Keratinocyte (primary cell): Measurements from ENCODE around the gene PCYT1B. TPM values are rescaled to one million over a fixed set of nuclear protein-coding genes. Genes with fewer than 3 reads are reported as not detected.

Source experiments
- DNase-seq: peaks from one replicate; pipeline ENCODE4 v3.0.0-alpha.2; 2011; ENCODE audit warnings: low read depth, missing footprints, low spot score
- FAIRE-seq: peaks from 2 replicates; lab custom pipeline; 2011; peaks lifted over from hg19 to GRCh38; lab: Jason Lieb, UNC
- H2AFZ ChIP-seq: 2 replicates; pipeline ENCODE4 v1.6.0; 2012; ENCODE audit warnings: low read length, control low read depth, inconsistent platforms; ENCODE audit not compliant: control insufficient read depth
- H3K27ac ChIP-seq: 2 replicates; pipeline ENCODE4 v1.5.1; 2011; ENCODE audit warnings: low read length; ENCODE audit not compliant: control insufficient read depth, insufficient read depth
- H3K27me3 ChIP-seq: 3 replicates; pipeline ENCODE4 v1.6.0; 2011; ENCODE audit warnings: low read length; ENCODE audit not compliant: control insufficient read depth, insufficient read depth; ENCODE audit errors: extremely low read depth
- H3K36me3 ChIP-seq, 2 experiments: 2 replicates in 1 of 2; 3 replicates in 1 of 2; pipeline ENCODE4 v1.5.1; 2011; ENCODE audit warnings: low read length in 2 of 2, mild to moderate bottlenecking in 1 of 2; ENCODE audit not compliant: control insufficient read depth in 2 of 2, insufficient read depth in 2 of 2; ENCODE audit errors: extremely low read depth in 1 of 2
- H3K4me1 ChIP-seq: 3 replicates; pipeline ENCODE4 v1.5.1; 2011; ENCODE audit warnings: low read length; ENCODE audit not compliant: control insufficient read depth, insufficient read depth; ENCODE audit errors: extremely low read depth
- H3K4me2 ChIP-seq: 3 replicates; pipeline ENCODE4 v1.6.0; 2011; ENCODE audit warnings: low read depth, low read length; ENCODE audit not compliant: control insufficient read depth, insufficient read depth; ENCODE audit errors: extremely low read depth
- H3K4me3 ChIP-seq, 3 experiments: fragments of 200-600 bp in 1 of 3; sonication (generic) in 1 of 3; 2 replicates in 2 of 3; 3 replicates in 1 of 3; pipeline ENCODE4 v1.5.1; 2011 to 2016; ENCODE audit warnings: low read length in 3 of 3, mild to moderate bottlenecking in 3 of 3, control low read depth in 2 of 3, inconsistent platforms in 1 of 3, low read depth in 1 of 3, mixed read lengths in 1 of 3, mixed run types in 1 of 3, moderate library complexity in 1 of 3; ENCODE audit not compliant: control insufficient read depth in 2 of 3, insufficient read depth in 2 of 3; ENCODE audit errors: extremely low read depth in 1 of 3
- H3K79me2 ChIP-seq: 2 replicates; pipeline ENCODE4 v1.6.0; 2012; ENCODE audit warnings: low read length; ENCODE audit not compliant: control insufficient read depth, insufficient read depth
- H3K9ac ChIP-seq: 3 replicates; pipeline ENCODE4 v1.6.0; 2011; ENCODE audit warnings: low read length; ENCODE audit not compliant: control insufficient read depth, insufficient read depth; ENCODE audit errors: extremely low read depth
- H3K9me1 ChIP-seq: 3 replicates; pipeline ENCODE4 v1.6.0; 2011; ENCODE audit warnings: low read length; ENCODE audit not compliant: control insufficient read depth, insufficient read depth; ENCODE audit errors: extremely low read depth
- H3K9me3 ChIP-seq: 2 replicates; pipeline ENCODE4 v1.5.1; 2012; ENCODE audit warnings: low read depth, low read length; ENCODE audit not compliant: control insufficient read depth
- H4K20me1 ChIP-seq: 3 replicates; pipeline ENCODE4 v1.6.0; 2011; ENCODE audit warnings: low read length; ENCODE audit not compliant: control insufficient read depth, insufficient read depth; ENCODE audit errors: extremely low read depth
- CTCF ChIP-seq, 3 experiments: IDR thresholded peaks in 1 of 3; conservative IDR thresholded peaks in 1 of 3; optimal IDR thresholded peaks in 1 of 3; 2 replicates in 2 of 3; 3 replicates in 1 of 3; pipeline versions ENCODE3 to v1.5.1; 2011; ENCODE audit warnings: low read length in 3 of 3, mild to moderate bottlenecking in 3 of 3, moderate library complexity in 2 of 3, control low read depth in 1 of 3, inconsistent platforms in 1 of 3; ENCODE audit not compliant: insufficient read depth in 2 of 3; ENCODE audit errors: extremely low read depth in 1 of 3
- EZH2 ChIP-seq: IDR thresholded peaks from one replicate; pipeline ENCODE4 v1.6.1; 2012; ENCODE audit warnings: inconsistent platforms, mild to moderate bottlenecking, low read length, moderate library complexity
- dilution Hi-C: fragments of 300-500 bp; cut with MboI; formaldehyde crosslinking; loops from one replicate; pipeline ENCODE4 v1.7.0; 2020; ENCODE audit warnings: low sequenced_read_pairs; ENCODE audit not compliant: extremely low pct_ligation_motif_present
- polyA plus RNA-seq, 5 experiments: library from polyadenylated mRNA; depleted of rRNA in 3 of 5; stranded (reverse) in 3 of 5; stranded (forward) in 1 of 5; unstranded in 1 of 5; fragments of >200 nt; gene quantifications; 1 replicate in 1 of 5; 2 replicates in 3 of 5; 3 replicates in 1 of 5; pipeline versions ENCODE4 v1.2.1 to v1.2.3, GENCODE V29; 2011 to 2012; ENCODE audit warnings: missing spikeins in 2 of 5, low read depth in 1 of 5, low replicate concordance in 1 of 5

Gene PCYT1B
- polyA plus RNA-seq, 1 donor (not counting 4 experiments of a cell fraction or from before 2014, with no cell fraction given) = 3.7 TPM

- Histone ChIP-seq H3K4me1 (no peaks in the 10 kb centered on the region), H3K27me3 (no peaks in the 10 kb centered on the region), H3K36me3 (no peaks in the 10 kb centered on the region), H3K9me1 (no peaks in the 10 kb centered on the region), H2AFZ (no peak overlapping the region), H3K9me3 (no peaks in the 10 kb centered on the region), H3K4me3 (no peak overlapping the region), H4K20me1 (no peaks in the 10 kb centered on the region), H3K79me2 (no peaks in the 10 kb centered on the region), H3K9ac (no peak overlapping the region), H3K4me2 (no peak overlapping the region), H3K27ac (no peak overlapping the region)
- DNase-seq = no peak
- dilution Hi-C loops = no loop called here
- FAIRE-seq = no peak
- TF ChIP-seq EZH2 (no peak), CTCF (optimal IDR thresholded peaks at IDR 0.05 in 1 of 3, IDR thresholded peaks at IDR 0.05 in 1 of 3, conservative IDR thresholded peaks at IDR 0.05 in 1 of 3; ENCODE audit: extremely low read depth in 1 of 3, insufficient read depth in 2 of 3, low read length in 3 of 3) (peak in 2 of 3 experiments; percentile 9 to 33)
Measured at GRCh38 chrX:24515447-24515846, 131.7 kb downstream of the PCYT1B start.

DNA sequence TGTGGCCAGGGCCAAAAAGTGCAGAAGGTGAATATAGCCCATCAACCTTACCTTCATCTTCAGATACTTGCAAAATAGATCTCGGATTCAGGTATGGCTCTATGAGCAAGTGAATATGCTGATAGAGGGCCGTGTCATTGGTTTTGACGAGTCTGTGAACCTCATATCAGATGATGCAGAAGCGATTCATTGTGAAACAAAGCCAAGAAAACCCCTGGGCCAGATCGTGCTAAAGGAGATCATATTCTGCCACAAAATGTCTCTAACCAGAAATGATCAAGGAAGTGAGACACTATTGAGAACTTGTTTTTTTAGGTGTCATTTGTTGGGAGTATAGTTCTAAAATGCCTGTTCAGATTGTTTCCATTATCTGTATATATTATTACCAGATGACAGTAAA, 133.7 kb downstream of the PCYT1B start:
- no peak for DNase-seq
- no peak overlapping the region for H3K9ac ChIP-seq
- H3K4me1 ChIP-seq = no peaks in the 10 kb centered on the region
- no peaks in the 10 kb centered on the region for H3K9me1 ChIP-seq
- H3K4me2 ChIP-seq = no peak overlapping the region
- no peak overlapping the region for H3K4me3 ChIP-seq
- no peaks in the 10 kb centered on the region for H4K20me1 ChIP-seq
- dilution Hi-C loops = no loop called here
- H3K27me3 ChIP-seq = no peaks in the 10 kb centered on the region
- no peaks in the 10 kb centered on the region for H3K79me2 ChIP-seq
- H3K36me3 ChIP-seq = no peaks in the 10 kb centered on the region
- H2AFZ ChIP-seq = no peak overlapping the region
- no peak for TF ChIP-seq EZH2
- no peak for TF ChIP-seq CTCF (optimal IDR thresholded peaks at IDR 0.05 in 1 of 3, IDR thresholded peaks at IDR 0.05 in 1 of 3, conservative IDR thresholded peaks at IDR 0.05 in 1 of 3; ENCODE audit: extremely low read depth in 1 of 3, insufficient read depth in 2 of 3, low read length in 3 of 3)
- H3K9me3 ChIP-seq = no peaks in the 10 kb centered on the region
- no peak overlapping the region for H3K27ac ChIP-seq
- FAIRE-seq = no peak
